Activated T-helper 2 cell treated with anti-CD3 and anti-CD28 coated beads, Interferon-gamma antibody, Interleukin-2, Interleukin-4, amounts not matched to agents 10 μg/mL and 5 μg/mL and 100 μg/mL, durations not matched to agents 14 hours and 24 hours and 36 hours (primary cell): ENCODE results near the gene CLEC20A. TPM values are rescaled to one million over a fixed set of nuclear protein-coding genes. Genes with fewer than 3 reads are reported as not detected.

Experiments
- DNase-seq: peaks from one replicate; pipeline ENCODE4 v3.0.0; 2021; ENCODE audit warnings: low spot score
- H3K27ac Mint-ChIP-seq: one replicate; pipeline ENCODE4 v1.8.0; 2021; ENCODE audit warnings: mixed read lengths
- H3K27me3 Mint-ChIP-seq: one replicate; pipeline ENCODE4 v1.8.0; 2021; ENCODE audit warnings: low read depth, mixed read lengths
- H3K36me3 Mint-ChIP-seq: one replicate; pipeline ENCODE4 v1.8.0; 2021; ENCODE audit warnings: low read depth, mixed read lengths
- H3K4me1 Mint-ChIP-seq: one replicate; pipeline ENCODE4 v1.8.0; 2021; ENCODE audit warnings: low read depth, mixed read lengths
- H3K4me3 Mint-ChIP-seq: one replicate; pipeline ENCODE4 v1.8.0; 2021; ENCODE audit warnings: low read depth, mild to moderate bottlenecking, moderate library complexity, mixed read lengths
- H3K9me3 Mint-ChIP-seq: one replicate; pipeline ENCODE4 v1.8.0; 2021; ENCODE audit warnings: mixed read lengths
- intact Hi-C: fragments of 100-400 bp; cut with micrococcal nuclease; formaldehyde crosslinking; loops from one replicate; pipeline ENCODE4 v1.15.1; 2023
- total RNA-seq: library from RNA; stranded (reverse); gene quantifications from 2 replicates; pipeline ENCODE4 v1.2.3, GENCODE V29; 2022

CLEC20A gene
- total RNA-seq, result not detected in 2 replicates

DNA sequence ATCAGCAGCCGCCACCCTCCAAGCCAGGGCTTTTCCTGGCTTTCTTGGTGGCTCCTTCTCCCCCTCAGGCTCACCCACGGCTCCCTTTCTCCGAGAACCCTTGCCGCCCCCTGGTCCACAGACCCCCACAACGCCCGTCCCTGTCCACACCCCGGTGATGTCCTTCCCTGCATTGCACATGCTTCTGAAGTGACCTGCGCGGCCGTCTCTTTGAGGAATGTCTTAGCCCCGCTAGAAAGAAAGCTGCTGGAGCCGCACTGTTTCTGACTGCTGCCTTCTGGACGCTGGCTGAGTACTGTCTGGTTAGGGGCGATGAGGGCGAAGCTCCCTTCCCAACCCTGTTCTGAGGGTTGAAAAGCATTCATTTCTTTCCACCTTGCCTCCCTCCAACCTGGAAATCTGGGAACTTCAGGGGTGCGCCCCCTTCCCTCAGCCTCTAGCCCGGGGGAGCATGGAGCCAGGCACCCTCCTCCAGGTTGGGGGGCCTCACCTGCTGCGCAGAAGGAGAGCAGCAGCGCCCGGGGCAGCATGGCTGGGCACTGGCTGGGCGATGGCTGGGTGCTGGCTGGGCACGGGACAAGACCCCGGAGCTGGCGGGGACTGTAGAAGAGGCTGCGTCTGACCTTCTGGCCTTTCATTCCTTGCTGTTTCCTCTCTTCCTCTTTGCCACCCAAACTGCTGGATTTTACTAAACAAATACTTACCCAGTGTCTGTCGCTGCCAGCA lies at the start of gene CLEC20A:
Gene CLEC20A (minus strand): TSS at position 555 of the 726 bp plus-strand sequence. CDS start 25 bp downstream, at position 530.
- Mint-ChIP-seq H3K9me3 (no peaks in the 10 kb centered on the region), H3K4me3 (no peak within 1 kb of the TSS), H3K4me1 (no peaks in the 10 kb centered on the region), H3K27me3 (no peaks in the 10 kb centered on the region), H3K27ac (no peak within 1 kb of the TSS), H3K36me3 (no peaks in the 10 kb centered on the region)
- DNase-seq, result no peak
- intact Hi-C loops, result no loop called here

DNA sequence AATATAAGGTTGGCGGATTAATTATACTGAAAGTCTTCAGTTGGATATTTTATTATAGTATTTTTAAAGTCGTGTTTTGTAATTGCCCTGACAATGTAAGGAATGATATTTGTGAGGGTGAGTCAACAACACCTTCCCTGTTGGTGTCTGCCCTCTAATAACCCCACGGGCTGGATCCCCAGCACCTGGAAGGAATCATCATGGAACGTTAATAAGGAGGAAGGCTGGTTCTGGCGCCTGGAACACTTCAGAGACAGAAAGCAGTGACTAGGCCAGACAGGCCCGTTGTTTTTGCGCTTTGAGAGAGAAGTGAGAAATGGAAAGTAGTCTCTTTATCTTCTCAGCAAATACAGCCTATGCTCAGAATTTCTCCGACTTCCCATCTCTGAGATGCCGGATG lies 47.8 kb upstream of the CLEC20A start:
- Mint-ChIP-seq H3K4me1 (peaks cover 3% of the 10 kb centered on the region), H3K27ac (no peak overlapping the region), H3K9me3 (no peaks in the 10 kb centered on the region), H3K27me3 (no peaks in the 10 kb centered on the region), H3K4me3 (no peak overlapping the region), H3K36me3 (no peaks in the 10 kb centered on the region)
- intact Hi-C loops, result loop anchor here (5.0 kb wide), 3 partner anchors 223 to 823 kb away; partner anchors contain the start of genes AXDND1 and SOAT1
- DNase-seq, result no peak

DNA sequence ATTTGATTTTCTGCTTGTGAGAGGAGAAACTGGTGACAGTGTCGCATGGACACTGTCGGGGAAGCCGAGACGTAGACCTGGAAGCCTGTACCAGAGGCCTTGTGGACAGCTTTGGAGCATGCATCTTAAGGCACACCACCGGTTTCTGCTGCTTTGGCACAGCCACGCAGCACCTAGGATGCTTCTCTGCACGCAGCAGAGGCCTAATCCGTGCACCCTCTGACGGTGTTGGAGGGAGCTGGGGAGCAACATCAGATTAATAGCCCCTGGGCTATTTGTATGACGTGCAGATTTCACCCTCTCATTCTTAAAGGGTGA lies 46.5 kb upstream of the CLEC20A start:
- peak overlapping the region; percentile 87 for H3K4me3 Mint-ChIP-seq
- H3K27me3 Mint-ChIP-seq, result no peaks in the 10 kb centered on the region
- intact Hi-C loops, result loop anchor here (2.0 to 5.0 kb wide), 5 partner anchors 184 to 824 kb away; partner anchors contain the start of genes AXDND1 and SOAT1

DNA sequence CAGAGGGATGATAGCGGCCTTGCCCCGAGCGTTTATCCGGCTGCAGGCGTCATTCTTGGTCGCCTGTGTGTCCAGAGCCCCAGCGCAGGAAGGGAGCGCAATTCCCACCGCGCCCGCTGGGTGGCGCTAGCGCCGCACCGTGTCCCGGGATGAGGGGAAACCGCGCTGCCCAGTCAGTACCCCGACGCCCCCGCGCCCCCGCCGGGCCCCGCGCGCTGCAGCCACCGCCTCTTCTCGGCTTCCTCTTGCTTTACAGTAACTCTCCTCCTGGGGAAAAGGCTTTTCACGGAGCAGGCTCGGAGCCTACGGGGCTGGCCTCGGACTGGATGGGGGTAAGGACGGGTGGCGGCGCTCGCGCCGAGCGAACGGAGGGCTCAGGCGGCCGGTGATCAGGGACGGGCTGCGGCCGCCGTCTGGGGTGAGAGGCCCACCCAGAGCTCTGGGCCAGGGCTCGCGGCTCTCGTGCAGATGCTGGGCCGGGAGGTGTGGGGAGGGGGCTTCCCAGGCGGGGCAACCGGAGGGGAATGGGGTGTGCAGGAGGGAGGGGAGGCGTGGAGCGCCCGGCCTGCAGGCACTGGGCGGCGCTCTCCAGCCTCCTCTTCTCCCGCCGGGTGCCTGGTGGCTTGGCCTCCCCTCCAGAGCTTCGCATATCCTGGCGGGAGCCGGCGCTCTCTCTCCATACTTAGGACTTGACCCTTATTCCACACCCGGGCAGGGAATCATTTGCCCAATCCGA lies 46.0 kb upstream of the CLEC20A start:
- no peaks in the 10 kb centered on the region for H3K27me3 Mint-ChIP-seq
- no peaks in the 10 kb centered on the region for H3K36me3 Mint-ChIP-seq
- DNase-seq, result peak; percentile 83
- no peaks in the 10 kb centered on the region for H3K9me3 Mint-ChIP-seq
- peaks cover 3% of the 10 kb centered on the region for H3K4me1 Mint-ChIP-seq
- H3K4me3 Mint-ChIP-seq, result peak overlapping the region; percentile 87
- H3K27ac Mint-ChIP-seq, result peak overlapping the region; percentile 72
- intact Hi-C loops, result loop anchor here (1.0 to 5.0 kb wide), 6 partner anchors 184 to 825 kb away; partner anchors contain the start of genes AXDND1 and SOAT1

More for the DNA sequence above, 46.5 kb upstream of the CLEC20A start:
- Mint-ChIP-seq H3K27ac (no peak overlapping the region), H3K36me3 (no peaks in the 10 kb centered on the region), H3K4me1 (peaks cover 3% of the 10 kb centered on the region), H3K9me3 (no peaks in the 10 kb centered on the region)
- DNase-seq, result no peak

DNA sequence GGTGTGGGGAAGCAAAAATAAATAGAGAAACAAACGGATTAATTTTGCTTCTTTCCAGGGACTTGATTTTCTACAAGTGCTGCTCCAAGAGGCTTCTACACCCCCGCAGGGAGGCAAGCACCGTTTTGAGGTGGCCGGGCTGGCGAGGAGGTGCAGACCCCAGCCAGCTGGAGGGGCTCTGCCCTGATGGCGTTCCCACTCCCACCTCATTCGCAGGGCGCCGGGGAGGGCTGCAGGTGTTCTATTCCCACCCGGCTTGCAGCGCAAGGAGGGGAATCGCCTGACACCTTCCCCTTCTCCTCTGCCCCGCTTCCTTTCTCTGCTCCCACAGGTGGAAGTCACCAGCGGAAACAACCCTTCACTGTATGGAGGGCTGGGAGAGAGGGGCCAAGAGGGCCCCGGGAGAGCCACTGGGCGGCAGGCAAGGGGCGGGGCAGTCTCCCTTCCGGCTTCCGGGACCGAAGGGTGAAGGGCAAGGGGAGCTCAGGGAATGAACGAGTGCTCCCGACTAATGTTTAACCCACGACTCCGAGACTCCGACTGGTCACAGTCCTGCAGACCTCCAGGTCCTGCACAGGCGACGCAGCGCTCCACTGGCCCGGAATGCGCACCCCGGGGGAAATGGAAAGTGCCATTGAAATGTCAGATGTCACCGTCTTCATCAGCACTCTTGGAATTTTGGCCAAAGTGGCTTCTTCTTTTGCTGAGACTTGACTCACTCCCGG lies 45.2 kb upstream of the CLEC20A start:
- peak; percentile 32 for DNase-seq
- Mint-ChIP-seq H3K4me3 (peak overlapping the region; percentile 87), H3K4me1 (peaks cover 3% of the 10 kb centered on the region), H3K27ac (peak overlapping the region; percentile 72), H3K9me3 (no peaks in the 10 kb centered on the region), H3K36me3 (no peaks in the 10 kb centered on the region), H3K27me3 (no peaks in the 10 kb centered on the region)
- intact Hi-C loops, result loop anchor here (1.0 to 5.0 kb wide), 6 partner anchors 185 to 825 kb away; partner anchors contain the start of genes AXDND1 and SOAT1

DNA sequence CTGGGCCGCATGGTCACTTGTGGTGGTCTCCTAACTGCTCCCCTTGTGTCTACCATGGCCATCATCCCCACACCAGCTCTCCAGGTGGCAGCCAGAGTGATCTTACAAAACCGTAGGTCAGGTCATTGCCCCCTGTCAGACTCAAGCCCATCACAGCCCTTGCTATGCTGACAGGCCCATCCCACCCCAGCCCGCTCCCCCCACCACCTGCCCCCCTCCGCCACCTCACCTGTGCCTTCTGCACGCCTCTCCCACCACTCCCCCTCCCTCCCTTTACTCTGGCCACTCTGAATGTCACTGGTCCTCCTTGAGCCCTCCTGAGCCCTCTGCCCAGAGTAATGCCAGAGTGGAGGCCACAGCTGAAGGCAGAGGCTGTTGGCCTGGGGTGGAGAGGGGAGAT lies 44.6 kb upstream of the CLEC20A start:
- Mint-ChIP-seq H3K4me1 (peaks cover 3% of the 10 kb centered on the region), H3K27ac (no peak overlapping the region), H3K36me3 (no peaks in the 10 kb centered on the region), H3K4me3 (peak overlapping the region; percentile 87), H3K27me3 (no peaks in the 10 kb centered on the region), H3K9me3 (no peaks in the 10 kb centered on the region)
- no peak for DNase-seq
- intact Hi-C loops, result loop anchor here (5.0 kb wide), 3 partner anchors 226 to 826 kb away; partner anchors contain the start of genes AXDND1 and SOAT1

DNA sequence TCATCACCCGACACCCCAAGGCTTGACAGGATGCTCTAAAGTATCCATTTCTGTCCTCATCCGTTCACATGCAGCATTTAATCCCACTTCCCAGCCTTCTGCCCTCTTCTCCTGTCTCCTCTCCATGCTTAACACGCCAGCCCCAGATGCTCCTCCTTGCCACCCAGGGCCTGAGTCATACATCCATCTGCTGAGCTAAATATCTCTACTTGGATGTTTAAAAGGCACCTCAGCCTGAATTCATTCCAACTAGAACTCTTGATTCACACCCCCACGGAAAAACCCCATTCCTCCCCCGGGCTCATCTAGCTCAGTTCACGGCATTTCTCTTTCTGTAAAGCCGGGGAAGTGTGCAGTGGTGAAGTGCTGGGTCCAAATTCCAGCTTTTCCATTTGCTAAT lies 43.9 kb upstream of the CLEC20A start:
- Mint-ChIP-seq H3K9me3 (no peaks in the 10 kb centered on the region), H3K27ac (no peak overlapping the region), H3K36me3 (no peaks in the 10 kb centered on the region), H3K27me3 (no peaks in the 10 kb centered on the region), H3K4me1 (peaks cover 3% of the 10 kb centered on the region), H3K4me3 (no peak overlapping the region)
- no peak for DNase-seq
- intact Hi-C loops, result loop anchor here (5.0 kb wide), 3 partner anchors 227 to 827 kb away; partner anchors contain the start of genes AXDND1 and SOAT1

DNA sequence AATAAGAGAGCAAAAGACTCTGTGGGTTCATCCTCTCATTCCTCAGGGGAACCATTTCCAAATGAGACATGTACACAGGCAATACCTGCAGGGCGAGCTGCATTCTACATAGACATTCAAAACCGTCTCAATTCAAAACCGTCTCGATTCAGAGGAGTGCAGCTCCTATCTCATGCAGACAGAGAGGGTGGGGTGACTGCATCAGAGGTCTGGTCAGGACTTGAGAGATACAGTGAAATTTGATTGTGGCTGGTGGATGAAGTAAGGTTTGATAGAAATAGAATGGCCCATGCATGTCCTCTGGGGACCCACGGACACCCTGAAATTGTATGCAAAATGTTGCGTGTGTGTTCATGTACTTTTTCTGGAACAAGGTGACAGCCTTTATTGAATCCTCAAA lies 43.4 kb upstream of the CLEC20A start:
- no peak overlapping the region for H3K27ac Mint-ChIP-seq
- DNase-seq, result no peak
- intact Hi-C loops, result loop anchor here (5.0 kb wide), 3 partner anchors 227 to 827 kb away; partner anchors contain the start of genes AXDND1 and SOAT1
- no peak overlapping the region for H3K4me3 Mint-ChIP-seq
- no peaks in the 10 kb centered on the region for H3K27me3 Mint-ChIP-seq
- H3K4me1 Mint-ChIP-seq, result peaks cover 3% of the 10 kb centered on the region
- H3K9me3 Mint-ChIP-seq, result no peaks in the 10 kb centered on the region
- H3K36me3 Mint-ChIP-seq, result no peaks in the 10 kb centered on the region

DNA sequence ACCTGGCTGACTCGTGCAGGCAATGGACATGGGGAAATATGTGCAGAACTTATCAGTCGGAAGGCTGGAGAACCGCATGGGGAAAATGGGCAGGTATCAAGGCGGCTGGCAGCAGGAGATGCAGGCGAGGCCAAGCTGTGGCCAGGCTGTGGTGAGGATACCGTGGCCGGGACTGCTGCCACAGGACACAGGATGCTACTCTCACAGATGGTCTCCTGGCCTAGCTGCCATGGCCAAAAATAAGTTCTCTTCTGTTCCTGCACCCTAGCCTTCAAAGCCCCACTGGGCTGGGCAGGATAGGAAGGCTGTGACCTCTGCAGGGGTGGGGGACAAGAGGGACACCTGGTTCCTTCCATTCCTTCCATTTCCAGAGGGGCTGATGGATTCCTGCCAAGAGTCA lies 42.5 kb upstream of the CLEC20A start:
- Mint-ChIP-seq H3K4me3 (no peak overlapping the region), H3K9me3 (no peaks in the 10 kb centered on the region), H3K36me3 (no peaks in the 10 kb centered on the region), H3K27ac (no peak overlapping the region), H3K27me3 (no peaks in the 10 kb centered on the region), H3K4me1 (peaks cover 3% of the 10 kb centered on the region)
- DNase-seq, result no peak
- intact Hi-C loops, result no loop called here

DNA sequence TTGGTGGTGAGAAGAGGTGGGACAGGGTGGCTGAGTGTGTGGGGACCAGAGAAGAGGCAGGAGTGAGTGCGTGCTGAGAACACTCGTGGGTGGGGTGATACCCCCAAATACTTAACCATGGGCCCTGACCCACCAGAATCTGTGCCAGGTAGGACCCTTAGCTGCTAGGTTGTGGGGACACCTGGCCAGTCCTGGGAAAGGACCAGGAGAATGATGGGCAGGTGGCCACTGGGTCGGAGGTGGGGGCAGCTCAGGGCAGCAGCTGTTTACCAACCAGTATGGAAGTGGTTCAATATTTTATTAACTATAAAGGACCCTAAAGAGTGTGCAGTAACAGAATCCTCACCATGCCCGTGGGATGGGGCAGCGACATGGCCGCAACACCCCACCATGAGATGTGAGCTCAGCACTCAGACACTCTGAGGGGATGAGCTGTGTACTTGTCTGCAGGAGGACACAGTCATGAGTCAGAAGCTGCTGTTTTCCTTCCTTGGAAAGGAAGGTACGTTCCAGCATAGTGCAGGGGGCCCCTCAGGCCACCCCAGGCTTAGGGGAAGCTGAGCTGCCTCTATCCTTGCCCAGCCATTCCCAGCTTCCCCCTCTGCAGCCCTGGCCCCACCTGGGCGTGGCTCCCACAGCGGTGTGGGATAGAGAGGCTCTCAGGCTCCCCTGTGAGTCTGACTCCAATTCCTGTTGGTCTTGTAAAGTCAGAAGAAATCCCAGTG lies 41.6 kb upstream of the CLEC20A start:
- no peak for DNase-seq
- intact Hi-C loops, result no loop called here

DNA sequence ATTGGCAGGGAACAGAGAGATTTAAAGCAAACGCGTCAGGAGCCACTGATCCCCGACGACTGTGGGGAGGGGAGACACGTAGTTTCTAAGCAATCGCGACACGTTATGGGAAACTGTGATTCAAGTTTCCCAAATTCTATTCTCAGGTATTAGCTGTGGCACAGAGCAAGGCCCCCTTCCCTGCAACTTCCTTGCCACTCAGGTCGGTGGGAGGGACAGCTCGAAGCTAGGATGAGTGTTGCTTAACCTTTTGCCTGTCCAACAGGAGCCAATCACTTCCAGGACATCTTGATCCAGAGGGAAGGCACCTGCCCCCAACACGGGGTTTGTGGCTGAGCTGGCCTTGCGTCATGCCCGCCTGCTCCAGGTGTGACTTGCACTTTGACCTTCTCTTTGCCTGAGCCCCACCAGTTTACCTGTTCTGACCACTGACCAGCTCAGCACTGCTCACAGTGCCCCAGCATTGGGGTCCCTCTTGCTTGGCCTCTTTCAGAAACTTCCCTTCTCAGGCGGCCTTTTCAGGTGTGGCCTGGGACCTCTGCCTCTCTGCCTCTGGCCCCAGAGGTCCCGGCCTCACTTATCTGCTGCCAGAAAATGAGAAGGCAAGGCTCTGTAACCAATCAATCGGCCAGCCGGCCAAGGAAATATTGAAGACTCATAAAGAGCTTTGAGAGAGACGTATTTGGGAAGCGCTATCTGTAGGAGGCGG lies 40.8 kb upstream of the CLEC20A start:
- H3K36me3 Mint-ChIP-seq, result no peaks in the 10 kb centered on the region
- H3K4me1 Mint-ChIP-seq, result no peaks in the 10 kb centered on the region
- DNase-seq, result no peak
- intact Hi-C loops, result no loop called here
- H3K27ac Mint-ChIP-seq, result no peak overlapping the region
- H3K9me3 Mint-ChIP-seq, result no peaks in the 10 kb centered on the region
- no peak overlapping the region for H3K4me3 Mint-ChIP-seq
- peaks cover 2% of the 10 kb centered on the region for H3K27me3 Mint-ChIP-seq

More for the DNA sequence above, 41.6 kb upstream of the CLEC20A start:
- H3K27me3 Mint-ChIP-seq, result peaks cover under 1% of the 10 kb centered on the region
- H3K36me3 Mint-ChIP-seq, result no peaks in the 10 kb centered on the region
- peaks cover 3% of the 10 kb centered on the region for H3K4me1 Mint-ChIP-seq
- no peak overlapping the region for H3K4me3 Mint-ChIP-seq
- no peak overlapping the region for H3K27ac Mint-ChIP-seq
- H3K9me3 Mint-ChIP-seq, result no peaks in the 10 kb centered on the region
